OCI-LY1 (cell line): ENCODE data around the gene CTIF.

Experiments
- H2AFZ ChIP-seq: fragments of 200-600 bp; sonication (generic), shearing (Covaris generic); 2 replicates; pipeline ENCODE4 v1.6.0; 2014; ENCODE audit warnings: antibody characterized with exemption, mild to moderate bottlenecking, low read length
- H3F3A ChIP-seq: fragments of 200-600 bp; sonication (generic), shearing (Covaris generic); 2 replicates; pipeline ENCODE4 v1.6.0; 2014; ENCODE audit warnings: mild to moderate bottlenecking, antibody characterized with exemption, low read length, moderate library complexity; ENCODE audit not compliant: insufficient read depth
- H3K27ac ChIP-seq: fragments of 200-600 bp; sonication (generic); 2 replicates; pipeline ENCODE4 v1.5.1; 2014; ENCODE audit warnings: low read length, mixed run types, mild to moderate bottlenecking, low read depth; ENCODE audit not compliant: poor library complexity, severe bottlenecking
- H3K27me3 ChIP-seq: fragments of 200-600 bp; sonication (generic); 2 replicates; pipeline ENCODE4 v1.6.0; 2014; ENCODE audit warnings: antibody characterized with exemption, mild to moderate bottlenecking, low read length, moderate library complexity; ENCODE audit not compliant: insufficient read depth
- H3K36me3 ChIP-seq: fragments of 200-600 bp; sonication (generic); 2 replicates; pipeline ENCODE4 v1.6.1; 2014; ENCODE audit warnings: mild to moderate bottlenecking, antibody characterized with exemption, low read length, moderate library complexity, mixed read lengths; ENCODE audit not compliant: insufficient read depth
- H3K4me1 ChIP-seq: fragments of 200-600 bp; sonication (generic); 2 replicates; pipeline ENCODE4 v1.5.1; 2014; ENCODE audit warnings: mild to moderate bottlenecking, low read length, moderate library complexity; ENCODE audit not compliant: insufficient read depth, severe bottlenecking
- H3K4me2 ChIP-seq: fragments of 200-600 bp; sonication (generic), shearing (Covaris generic); 2 replicates; pipeline ENCODE4 v1.6.1; 2014; ENCODE audit warnings: low read length
- H3K4me3 ChIP-seq: fragments of 200-600 bp; sonication (generic); 2 replicates; pipeline ENCODE4 v1.5.1; 2014; ENCODE audit warnings: low read length, low read depth, mild to moderate bottlenecking, mixed read lengths; ENCODE audit not compliant: poor library complexity, severe bottlenecking
- H3K79me2 ChIP-seq: fragments of 200-600 bp; shearing (Covaris generic); 2 replicates; pipeline ENCODE4 v1.6.1; 2016; ENCODE audit warnings: mixed run types, low read length, mixed read lengths; ENCODE audit not compliant: insufficient read depth
- H3K9ac ChIP-seq: fragments of 200-600 bp; sonication (generic), shearing (Covaris generic); 2 replicates; pipeline ENCODE4 v1.6.1; 2014; ENCODE audit warnings: mild to moderate bottlenecking, low read length, mixed read lengths
- H3K9me2 ChIP-seq: fragments of 200-600 bp; sonication (generic), shearing (Covaris generic); 2 replicates; pipeline ENCODE4 v1.6.1; 2014; ENCODE audit warnings: low read depth, mild to moderate bottlenecking, low read length, mixed read lengths
- H3K9me3 ChIP-seq: fragments of 200-600 bp; shearing (Covaris generic); 2 replicates; pipeline ENCODE4 v1.6.1; 2014; ENCODE audit warnings: low read length, mixed read lengths
- H4K20me1 ChIP-seq: fragments of 200-600 bp; sonication (generic), shearing (Covaris generic); 2 replicates; pipeline ENCODE4 v1.6.0; 2016; ENCODE audit warnings: mild to moderate bottlenecking, low read length; ENCODE audit not compliant: insufficient read depth
- CTCF ChIP-seq: fragments of 200-600 bp; sonication (generic), shearing (Covaris generic); IDR thresholded peaks from 2 replicates; pipeline ENCODE4 v1.5.1; 2017; ENCODE audit warnings: mild to moderate bottlenecking, antibody characterized with exemption, low read length, moderate library complexity, mixed read lengths
- EZH2 ChIP-seq: fragments of 200-600 bp; sonication (generic), shearing (Covaris generic); IDR thresholded peaks from 2 replicates; pipeline ENCODE4 v1.8.0; 2017; ENCODE audit warnings: borderline replicate concordance, mixed run types, mild to moderate bottlenecking, antibody characterized with exemption, low read length, moderate library complexity, mixed read lengths

CTIF gene

GRCh38 chr18:48762022-48762421, 223.2 kb downstream of the CTIF start:
- Histone ChIP-seq H2AFZ (no peak overlapping the region), H3K27me3 (no peaks in the 10 kb centered on the region), H3K36me3 (no peaks in the 10 kb centered on the region)

GRCh38 chr18:48762836-48763718, 224.2 kb downstream of the CTIF start:
- Histone ChIP-seq H3K4me1 (no peaks in the 10 kb centered on the region), H3K9ac (no peak overlapping the region), H3K27me3 (no peaks in the 10 kb centered on the region), H4K20me1 (no peaks in the 10 kb centered on the region), H2AFZ (no peak overlapping the region), H3K4me3 (no peak overlapping the region), H3K27ac (no peak overlapping the region), H3K36me3 (no peaks in the 10 kb centered on the region), H3K4me2 (no peak overlapping the region), H3F3A (no peaks in the 10 kb centered on the region), H3K9me3 (no peaks in the 10 kb centered on the region), H3K79me2 (no peaks in the 10 kb centered on the region), H3K9me2 (no peaks in the 10 kb centered on the region)
- TF ChIP-seq CTCF = no peak
- TF ChIP-seq EZH2 = no peak

More at GRCh38 chr18:48762022-48762421, 223.2 kb downstream of the CTIF start:
- H3K4me3 ChIP-seq = no peak overlapping the region
- H3K9me3 ChIP-seq = no peaks in the 10 kb centered on the region
- H3K9me2 ChIP-seq = no peaks in the 10 kb centered on the region
- no peak overlapping the region for H3K9ac ChIP-seq
- H3F3A ChIP-seq = no peaks in the 10 kb centered on the region
- no peak overlapping the region for H3K4me2 ChIP-seq
- TF ChIP-seq CTCF = no peak
- no peak for TF ChIP-seq EZH2
- no peak overlapping the region for H3K27ac ChIP-seq
- no peaks in the 10 kb centered on the region for H3K79me2 ChIP-seq
- H4K20me1 ChIP-seq = no peaks in the 10 kb centered on the region
- H3K4me1 ChIP-seq = no peaks in the 10 kb centered on the region

- no peak for TF ChIP-seq EZH2
- no peak for TF ChIP-seq CTCF
Measured at GRCh38 chr18:48763719-48764100, 224.9 kb downstream of the CTIF start.

More at GRCh38 chr18:48763719-48764100, 224.9 kb downstream of the CTIF start:
- Histone ChIP-seq H3K9me2 (no peaks in the 10 kb centered on the region), H3K79me2 (no peaks in the 10 kb centered on the region), H3K36me3 (no peaks in the 10 kb centered on the region), H3K4me3 (no peak overlapping the region), H3K27me3 (no peaks in the 10 kb centered on the region), H4K20me1 (no peaks in the 10 kb centered on the region), H3K9ac (no peak overlapping the region), H3K9me3 (no peaks in the 10 kb centered on the region), H2AFZ (no peak overlapping the region), H3K4me2 (no peak overlapping the region), H3K4me1 (no peaks in the 10 kb centered on the region), H3F3A (no peaks in the 10 kb centered on the region), H3K27ac (no peak overlapping the region)
